GM23338 (cell line): Measurements from ENCODE around the gene SEMA5A. TPM values are rescaled to one million over a fixed set of nuclear protein-coding genes. Genes with fewer than 3 reads are reported as not detected.

Source experiments
- ATAC-seq: fragments of 200-7000 bp; cut with Tn5 transposase; 3 replicates; pipeline ENCODE4 v1.9.1; 2020
- DNase-seq: peaks from one replicate; pipeline ENCODE4 v3.0.0-alpha.2; 2015; ENCODE audit warnings: low spot score
- H2AFZ ChIP-seq: fragments of 200-600 bp; sonication (generic); 2 replicates; pipeline ENCODE4 v1.8.0; 2016; ENCODE audit warnings: antibody characterized with exemption, mild to moderate bottlenecking, moderate library complexity
- H3F3A ChIP-seq: fragments of 200-600 bp; sonication (generic); replicated peaks from 2 replicates; pipeline ENCODE4 v1.8.0; 2017; ENCODE audit warnings: antibody characterized with exemption, mixed run types, low read depth
- H3K27ac ChIP-seq: fragments of 200-600 bp; sonication (generic); 2 replicates; pipeline ENCODE4 v1.6.1; 2016; ENCODE audit warnings: low read depth
- H3K27me3 ChIP-seq: fragments of 200-600 bp; sonication (generic); 2 replicates; pipeline ENCODE4 v1.8.0; 2016; ENCODE audit warnings: mild to moderate bottlenecking, mixed run types, moderate library complexity; ENCODE audit not compliant: insufficient read depth
- H3K36me3 ChIP-seq: fragments of 200-600 bp; sonication (generic); 2 replicates; pipeline ENCODE4 v1.8.0; 2016; ENCODE audit warnings: mild to moderate bottlenecking; ENCODE audit not compliant: insufficient read depth
- H3K4me1 ChIP-seq: fragments of 200-600 bp; sonication (generic); 2 replicates; pipeline ENCODE4 v1.8.0; 2016; ENCODE audit warnings: mild to moderate bottlenecking, moderate library complexity; ENCODE audit not compliant: insufficient read depth
- H3K4me2 ChIP-seq: fragments of 200-600 bp; sonication (generic); 2 replicates; pipeline ENCODE4 v1.7.1; 2017; ENCODE audit warnings: mixed run types
- H3K4me3 ChIP-seq: fragments of 200-600 bp; sonication (generic); 2 replicates; pipeline ENCODE4 v1.6.1; 2016; ENCODE audit warnings: mixed run types
- H3K79me2 ChIP-seq: fragments of 200-600 bp; sonication (generic); replicated peaks from 2 replicates; pipeline ENCODE4 v1.8.0; 2017; ENCODE audit warnings: mild to moderate bottlenecking; ENCODE audit not compliant: insufficient read depth
- H3K9me2 ChIP-seq: fragments of 200-600 bp; sonication (generic); 2 replicates; pipeline ENCODE4 v1.8.0; 2017; ENCODE audit not compliant: insufficient read depth
- H4K20me1 ChIP-seq: fragments of 200-600 bp; sonication (generic); replicated peaks from 2 replicates; pipeline ENCODE4 v1.8.0; 2017; ENCODE audit warnings: mild to moderate bottlenecking; ENCODE audit not compliant: insufficient read depth
- H3K27ac Mint-ChIP-seq: 2 replicates; pipeline ENCODE4 v1.8.0; 2020; ENCODE audit warnings: inconsistent platforms, mild to moderate bottlenecking, moderate library complexity, mixed read lengths
- H3K27me3 Mint-ChIP-seq: 3 replicates; pipeline ENCODE4 v1.8.0; 2022; ENCODE audit warnings: low read depth, mild to moderate bottlenecking, moderate library complexity, mixed read lengths, inconsistent platforms; ENCODE audit not compliant: insufficient read depth, poor library complexity
- H3K36me3 Mint-ChIP-seq: 3 replicates; pipeline ENCODE4 v1.8.0; 2021; ENCODE audit warnings: low read depth, mild to moderate bottlenecking, inconsistent platforms, moderate library complexity, mixed read lengths
- H3K4me1 Mint-ChIP-seq: 3 replicates; pipeline ENCODE4 v1.8.0; 2020; ENCODE audit warnings: mild to moderate bottlenecking, inconsistent platforms, mixed read lengths
- H3K4me3 Mint-ChIP-seq: 3 replicates; pipeline ENCODE4 v1.8.0; 2021; ENCODE audit warnings: moderate library complexity, mild to moderate bottlenecking, inconsistent platforms, mixed read lengths
- H3K9me3 Mint-ChIP-seq: 3 replicates; pipeline ENCODE4 v1.8.0; 2020; ENCODE audit warnings: moderate library complexity, mild to moderate bottlenecking, inconsistent platforms, mixed read lengths
- CREB1 ChIP-seq: fragments of 250-450 bp; sonication (Bioruptor Pico); IDR thresholded peaks from 2 replicates; pipeline ENCODE4 v1.5.0; 2020; ENCODE audit warnings: low read depth, mild to moderate bottlenecking, moderate library complexity
- CTCF ChIP-seq, 2 experiments: fragments of 200-600 bp in 1 of 2; sonication (generic) in 1 of 2; conservative IDR thresholded peaks; 2 replicates each; pipeline versions ENCODE4 v1.5.1 to v1.6.1; 2016 to 2017; ENCODE audit warnings: antibody characterized with exemption in 2 of 2, low read depth in 2 of 2, mild to moderate bottlenecking in 2 of 2, moderate library complexity in 1 of 2
- ETS1 ChIP-seq: IDR thresholded peaks from 2 replicates; pipeline ENCODE4 v1.6.1; 2016; ENCODE audit warnings: antibody characterized with exemption
- EZH2 ChIP-seq: fragments of 200-600 bp; sonication (generic); IDR thresholded peaks from one replicate; pipeline ENCODE4 v1.8.0; 2017; ENCODE audit warnings: antibody characterized with exemption, mild to moderate bottlenecking, low read depth; ENCODE audit not compliant: unreplicated experiment
- EZH2phosphoT487 ChIP-seq: fragments of 200-600 bp; sonication (generic); IDR thresholded peaks from one replicate; pipeline ENCODE4 v1.8.1; 2018; ENCODE audit warnings: antibody characterized with exemption; ENCODE audit not compliant: unreplicated experiment
- JUNB ChIP-seq: IDR thresholded peaks from one replicate; pipeline ENCODE4 v1.6.1; 2016; ENCODE audit warnings: antibody characterized with exemption; ENCODE audit not compliant: unreplicated experiment
- NANOG ChIP-seq: IDR thresholded peaks from 2 replicates; pipeline ENCODE4 v1.6.1; 2016; ENCODE audit warnings: antibody characterized with exemption, borderline replicate concordance
- POLR2AphosphoS5 ChIP-seq: IDR thresholded peaks from 2 replicates; pipeline ENCODE4 v1.6.1; 2016; ENCODE audit warnings: antibody characterized with exemption, low read depth
- REST ChIP-seq: IDR thresholded peaks from one replicate; pipeline ENCODE4 v1.6.1; 2018; ENCODE audit warnings: antibody characterized with exemption; ENCODE audit not compliant: unreplicated experiment
- STAT1 ChIP-seq: IDR thresholded peaks from one replicate; pipeline ENCODE4 v1.6.1; 2016; ENCODE audit warnings: antibody characterized with exemption; ENCODE audit not compliant: unreplicated experiment
- ZNF114 ChIP-seq: fragments of 250-450 bp; sonication (Bioruptor Pico); IDR thresholded peaks from 2 replicates; pipeline ENCODE4 v1.5.0; 2020; ENCODE audit warnings: mild to moderate bottlenecking, moderate library complexity
- ZNF331 ChIP-seq: fragments of 250-450 bp; sonication (Bioruptor Pico); IDR thresholded peaks from 2 replicates; pipeline ENCODE4 v1.5.0; 2020; ENCODE audit warnings: low read depth, mild to moderate bottlenecking, moderate library complexity
- polyA plus RNA-seq: library from polyadenylated mRNA; unstranded; fragments of >200 nt; fragmentation: Nextera tagmentation; extraction: Ambion mirVana; gene quantifications from 2 replicates; pipeline ENCODE4 v1.2.1, GENCODE V29; 2016
- total RNA-seq: library from RNA; depleted of rRNA; stranded (reverse); fragments of >200 nt; shearing (Covaris generic); gene quantifications from 2 replicates; pipeline ENCODE4 v1.2.3, GENCODE V29; 2014

The SEMA5A gene
- total and polyA plus RNA-seq, 2 experiments from 2014 or later: 2.1 to 8.1 TPM

- TF ChIP-seq CREB1 (CRISPR knock-in tag) (no peak), CTCF (conservative IDR thresholded peaks at IDR 0.05; ENCODE audit: low read depth in 2 of 2) (no peak), POLR2AphosphoS5 (no peak), ETS1 (no peak), EZH2phosphoT487 (no peak), ZNF331 (CRISPR knock-in tag) (no peak), STAT1 (no peak)
Measured at GRCh38 chr5:9555961-9556360, 10.1 kb upstream of the SEMA5A start (continued).

GRCh38 chr5:9554122-9554521, 8.2 kb upstream of the SEMA5A start:
- DNase-seq (no peak), ATAC-seq (no peak)
- Mint-ChIP-seq H3K27ac (no peak overlapping the region), H3K27me3 (no peaks in the 10 kb centered on the region), H3K4me3 (no peak overlapping the region), H3K36me3 (peaks cover 20% of the 10 kb centered on the region), H3K4me1 (peaks cover 9% of the 10 kb centered on the region), H3K9me3 (no peaks in the 10 kb centered on the region)
- Histone ChIP-seq H3K36me3 (no peaks in the 10 kb centered on the region), H4K20me1 (peaks cover 4% of the 10 kb centered on the region; the same call in 1 of the 2 replicates), H3K4me1 (no peaks in the 10 kb centered on the region; the same call in 1 of the 2 replicates), H3F3A (no peaks in the 10 kb centered on the region), H3K9me2 (no peaks in the 10 kb centered on the region), H3K27ac (no peak overlapping the region), H3K79me2 (no peaks in the 10 kb centered on the region), H3K4me2 (no peak overlapping the region), H3K27me3 (no peaks in the 10 kb centered on the region), H3K4me3 (no peak overlapping the region), H2AFZ (no peak overlapping the region)
- TF ChIP-seq REST (no peak), ZNF331 (CRISPR knock-in tag) (no peak), EZH2phosphoT487 (no peak), JUNB (no peak), EZH2 (no peak), ETS1 (no peak), STAT1 (no peak), CTCF (conservative IDR thresholded peaks at IDR 0.05; ENCODE audit: low read depth in 2 of 2) (no peak), ZNF114 (CRISPR knock-in tag) (no peak), NANOG (no peak)
